Tibial nerve (tissue), 4 donors: Measurements from ENCODE around the gene ATP8B1.

Experiments used
- CTCF ChIP-seq, 5 experiments: fragments of 200-600 bp in 3 of 5; fragments of 450-650 bp in 2 of 5; sonication (generic) in 3 of 5; IDR thresholded peaks; one replicate each; pipeline ENCODE4 v1.5.1; 2016 to 2019; ENCODE audit warnings: antibody characterized with exemption in 5 of 5, mild to moderate bottlenecking in 3 of 5, moderate library complexity in 2 of 5
- EP300 ChIP-seq, 2 donors: sonication (generic); formaldehyde crosslinking; IDR thresholded peaks; one replicate each; pipeline ENCODE4 v1.6.1; 2017; ENCODE audit warnings: antibody characterized with exemption in 2 of 2, mild to moderate bottlenecking in 1 of 2
- POLR2A ChIP-seq, 2 donors: fragments of 450-650 bp; IDR thresholded peaks; one replicate each; pipeline ENCODE4 v1.6.1; 2017; ENCODE audit warnings: antibody characterized with exemption in 2 of 2, mild to moderate bottlenecking in 2 of 2, moderate library complexity in 2 of 2

GRCh38 chr18:57747809-57748680, 55.1 kb downstream of the ATP8B1 start:
- no peak for TF ChIP-seq CTCF (IDR thresholded peaks at IDR 0.05)
- no peak for TF ChIP-seq POLR2A (IDR thresholded peaks at IDR 0.05)
- no peak for TF ChIP-seq EP300 (IDR thresholded peaks at IDR 0.05)
